ENCODE results near the gene POTEI.
"Not testable (repeated sequence)": the region's sequence is repeated elsewhere in the genome, so short reads cannot be mapped to it uniquely, and the experiment has no call there.

POTEI gene

DNA sequence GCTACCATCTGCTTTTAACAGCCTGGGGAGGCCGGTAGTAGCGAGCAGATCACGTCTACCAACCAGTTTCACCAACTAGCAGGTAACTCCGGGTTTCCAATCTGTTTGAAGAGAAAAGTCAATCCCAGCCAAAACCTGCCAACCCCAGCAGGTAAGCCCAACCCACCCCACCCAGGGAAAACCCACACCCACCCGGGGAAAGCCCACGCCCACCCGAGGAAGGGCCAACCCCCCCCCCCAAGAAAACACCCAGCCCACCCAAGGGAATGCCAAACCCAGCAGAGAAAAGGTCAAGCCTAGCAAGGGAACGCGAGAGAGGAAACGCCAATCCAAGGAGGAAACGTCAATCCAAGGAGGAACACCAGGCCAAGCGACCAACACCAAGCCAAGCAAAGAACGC is at the start of gene POTEI:
Gene POTEI, minus strand, starts transcription at position 101 of the 400 bp plus-strand sequence. Its CDS starts 93 bp downstream, at position 8.
- not testable (repeated sequence) for DNase-seq

GRCh38 chr2:130556441-130556840 is 47.3 kb upstream of the POTEI start:
- not testable (repeated sequence) for DNase-seq

DNA sequence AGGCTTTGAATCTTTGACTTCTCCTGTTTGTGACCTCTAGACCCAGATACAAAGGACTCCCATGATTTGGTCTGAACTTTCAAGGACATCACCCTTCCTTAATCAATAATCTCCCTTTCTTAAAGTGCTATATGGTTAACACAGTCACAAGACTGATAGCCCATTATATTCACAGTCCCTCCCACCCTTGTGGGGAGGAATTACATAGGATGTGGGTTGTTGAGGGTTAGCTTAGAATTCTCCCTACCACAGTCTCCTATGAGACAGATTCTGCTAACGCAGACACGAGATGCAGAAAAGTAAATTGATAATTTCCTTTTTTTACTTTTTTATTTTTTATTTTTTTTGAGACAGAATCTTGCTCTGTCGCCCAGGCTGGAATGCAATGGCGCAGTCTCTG is 45.0 kb upstream of the POTEI start:
- DNase-seq: not testable (repeated sequence)

DNA sequence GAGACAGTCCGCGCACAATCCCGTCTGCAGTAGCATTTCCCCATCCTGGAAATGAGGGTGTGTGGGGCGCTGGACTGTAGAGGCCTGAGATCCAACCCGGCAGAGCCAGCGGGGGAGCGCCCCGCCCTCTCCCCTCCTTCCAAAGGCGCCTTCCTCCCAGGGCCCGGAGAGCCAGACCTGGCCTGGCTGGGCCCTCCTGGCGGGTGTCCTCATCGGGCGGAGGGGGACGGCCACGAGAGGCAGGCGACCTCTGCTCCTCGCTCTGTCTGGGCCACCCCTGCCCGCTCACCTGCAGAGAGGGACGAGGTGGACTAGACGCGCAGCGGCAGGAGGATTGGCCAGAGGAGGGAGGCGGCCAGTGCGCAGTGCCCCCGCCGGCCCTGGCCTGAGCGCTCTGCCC is 40.3 kb upstream of the POTEI start:
- not testable (repeated sequence) for DNase-seq

DNA sequence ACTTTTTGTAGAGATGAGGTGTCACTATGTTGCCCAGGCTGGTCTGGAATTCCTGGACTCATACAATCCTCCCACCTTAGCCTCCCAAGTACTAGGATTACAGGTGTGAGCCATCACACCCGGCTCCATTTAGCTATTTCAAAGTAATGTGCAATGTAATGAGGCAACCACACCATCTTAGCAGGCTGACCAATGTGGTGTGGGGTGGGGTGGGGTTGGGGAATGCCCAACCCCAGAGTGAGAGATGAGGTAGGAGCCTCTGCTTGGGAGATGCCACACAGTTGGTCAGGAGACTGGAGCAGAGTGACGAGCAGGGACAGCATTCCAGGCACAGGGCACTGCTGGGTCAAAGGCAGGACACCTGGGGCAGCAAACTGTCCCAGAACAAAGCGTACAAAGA is 39.3 kb upstream of the POTEI start:
- not testable (repeated sequence) for DNase-seq

- not testable (repeated sequence) for DNase-seq
Observed at GRCh38 chr2:130544978-130545377, 35.9 kb upstream of the POTEI start.

- DNase-seq: not testable (repeated sequence)
Observed at GRCh38 chr2:130543785-130544528, 34.8 kb upstream of the POTEI start.

- DNase-seq: not testable (repeated sequence)
Observed at GRCh38 chr2:130542789-130543188, 33.7 kb upstream of the POTEI start.

DNA sequence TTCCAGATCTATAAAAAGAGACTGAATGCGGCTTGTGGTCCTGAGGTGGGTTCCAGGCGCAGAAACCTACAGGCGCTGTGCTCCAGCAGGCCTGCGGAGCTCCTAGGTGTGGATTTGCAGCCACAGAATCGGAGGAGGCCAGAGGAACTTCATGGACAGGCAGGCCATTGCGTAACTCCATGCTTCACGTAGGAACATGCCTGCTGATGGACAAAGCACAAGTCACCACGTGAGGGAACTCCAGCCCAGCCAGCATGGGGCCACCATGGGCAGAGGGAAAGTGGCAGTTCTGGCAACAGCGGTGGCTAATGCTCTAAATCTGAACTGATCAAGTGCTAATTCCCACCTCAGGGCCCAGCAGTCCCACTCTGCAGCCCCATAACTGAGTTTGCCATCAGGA is 29.1 kb upstream of the POTEI start:
- DNase-seq: not testable (repeated sequence)

- DNase-seq: not testable (repeated sequence)
Observed at GRCh38 chr2:130536654-130537053, 27.5 kb upstream of the POTEI start.

DNA sequence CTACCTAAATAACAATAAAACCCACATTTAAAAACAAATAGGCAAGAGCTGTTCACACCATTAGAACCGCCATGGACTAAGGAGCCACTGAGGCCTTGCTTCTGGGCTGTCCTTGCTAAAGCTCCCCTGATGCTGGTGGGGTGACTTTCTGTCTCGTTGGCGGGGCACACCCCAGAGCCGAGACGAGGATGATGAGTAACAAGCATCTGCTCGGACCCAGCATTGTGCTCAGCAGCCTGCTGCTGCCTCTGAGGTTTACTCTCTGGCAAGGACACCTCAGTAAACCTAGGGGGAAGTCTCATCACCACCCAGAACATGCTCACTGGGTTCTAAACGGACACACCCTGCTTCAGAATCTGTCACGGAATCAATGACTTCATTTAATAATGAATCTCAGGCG is 22.5 kb upstream of the POTEI start:
- DNase-seq: not testable (repeated sequence)

GRCh38 chr2:130531225-130531624 is 22.1 kb upstream of the POTEI start:
- not testable (repeated sequence) for DNase-seq

DNA sequence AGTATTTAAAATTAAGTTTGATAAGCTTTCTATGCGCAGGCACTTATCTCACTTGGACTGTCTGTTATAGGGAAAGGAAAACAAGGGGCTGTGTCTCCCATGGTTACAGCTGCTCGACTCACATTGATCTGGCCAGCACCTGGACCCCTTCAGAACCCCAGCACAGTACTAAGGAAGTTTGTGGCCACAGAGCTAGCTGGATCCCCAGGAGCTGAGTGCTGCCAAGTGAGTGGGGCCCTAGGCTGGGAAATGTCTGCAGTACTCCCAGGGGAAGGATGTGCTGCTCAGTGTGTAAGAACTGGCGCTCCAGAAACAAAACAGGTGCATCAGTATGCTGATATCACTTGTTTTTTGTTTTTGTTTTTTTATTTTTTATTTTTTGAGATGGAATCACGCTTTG is 21.1 kb upstream of the POTEI start:
- DNase-seq: not testable (repeated sequence)

- DNase-seq: not testable (repeated sequence)
Observed at GRCh38 chr2:130529545-130529944, 20.4 kb upstream of the POTEI start.

DNA sequence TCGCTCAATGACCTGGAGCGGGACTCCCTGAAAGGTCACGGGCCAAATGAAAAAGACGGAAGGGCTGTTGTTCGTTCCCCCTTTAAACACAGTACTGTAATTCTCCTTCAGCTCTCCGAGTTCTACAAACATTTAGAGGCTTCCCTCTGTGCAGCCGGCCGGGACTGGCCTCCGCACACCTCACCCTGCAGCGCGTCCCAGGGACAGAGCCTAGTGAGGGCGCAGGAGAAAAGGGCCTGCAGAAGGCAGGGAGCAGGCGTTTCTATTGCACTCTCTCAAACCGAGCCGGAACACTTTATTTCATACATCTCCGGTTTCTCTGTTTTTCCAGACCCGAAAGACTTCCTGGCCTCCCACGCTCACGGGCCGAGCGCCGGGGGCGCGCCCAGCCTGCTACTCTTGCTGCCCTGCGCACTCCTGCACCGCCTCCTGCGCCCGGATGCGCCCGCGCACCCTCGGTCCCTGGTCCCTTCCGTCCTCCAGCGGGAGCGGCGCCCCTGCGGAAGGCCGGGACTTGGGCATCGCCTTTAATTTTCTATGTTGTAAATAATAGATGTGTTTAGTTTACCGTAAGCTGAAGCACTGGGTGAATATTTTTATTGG is 18.3 kb upstream of the POTEI start:
- not testable (repeated sequence) for DNase-seq

GRCh38 chr2:130522390-130522789 is 13.3 kb upstream of the POTEI start:
- not testable (repeated sequence) for DNase-seq

- DNase-seq: not testable (repeated sequence)
Observed at GRCh38 chr2:130520992-130521391, 11.9 kb upstream of the POTEI start, which contains the start of gene CFC1B. CFC1B (plus strand) TSS chr2:130521222; CDS start chr2:130521485, 263 bp downstream.

DNA sequence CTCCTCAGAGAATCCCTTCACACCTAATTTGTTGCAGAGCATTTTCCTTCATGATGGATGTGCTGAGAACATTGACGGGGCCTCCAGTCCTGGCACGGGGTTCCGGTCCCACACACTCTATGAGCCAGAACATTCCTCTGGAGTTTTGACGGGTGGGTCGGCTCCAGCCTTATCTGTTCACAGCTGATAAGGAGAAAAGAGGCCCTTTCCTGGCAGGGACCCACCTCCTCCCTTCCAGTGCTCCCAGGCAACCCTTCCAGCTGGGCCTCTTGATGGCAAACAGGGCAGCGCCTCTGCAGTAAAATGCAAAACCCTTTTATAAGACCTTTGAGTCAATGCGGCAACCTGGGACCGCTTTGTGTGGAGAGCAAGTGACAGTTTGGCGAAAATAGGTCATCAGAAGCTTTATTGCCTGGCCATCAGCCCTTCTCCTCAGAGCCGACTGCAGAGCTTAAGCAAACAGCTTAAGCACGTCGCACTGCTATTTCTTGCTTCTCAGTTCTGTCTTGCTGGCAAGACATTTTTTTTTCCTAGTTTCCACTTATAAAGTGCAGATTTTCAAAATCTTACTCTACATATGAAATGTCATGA is 9.5 kb upstream of the POTEI start:
- not testable (repeated sequence) for DNase-seq

DNA sequence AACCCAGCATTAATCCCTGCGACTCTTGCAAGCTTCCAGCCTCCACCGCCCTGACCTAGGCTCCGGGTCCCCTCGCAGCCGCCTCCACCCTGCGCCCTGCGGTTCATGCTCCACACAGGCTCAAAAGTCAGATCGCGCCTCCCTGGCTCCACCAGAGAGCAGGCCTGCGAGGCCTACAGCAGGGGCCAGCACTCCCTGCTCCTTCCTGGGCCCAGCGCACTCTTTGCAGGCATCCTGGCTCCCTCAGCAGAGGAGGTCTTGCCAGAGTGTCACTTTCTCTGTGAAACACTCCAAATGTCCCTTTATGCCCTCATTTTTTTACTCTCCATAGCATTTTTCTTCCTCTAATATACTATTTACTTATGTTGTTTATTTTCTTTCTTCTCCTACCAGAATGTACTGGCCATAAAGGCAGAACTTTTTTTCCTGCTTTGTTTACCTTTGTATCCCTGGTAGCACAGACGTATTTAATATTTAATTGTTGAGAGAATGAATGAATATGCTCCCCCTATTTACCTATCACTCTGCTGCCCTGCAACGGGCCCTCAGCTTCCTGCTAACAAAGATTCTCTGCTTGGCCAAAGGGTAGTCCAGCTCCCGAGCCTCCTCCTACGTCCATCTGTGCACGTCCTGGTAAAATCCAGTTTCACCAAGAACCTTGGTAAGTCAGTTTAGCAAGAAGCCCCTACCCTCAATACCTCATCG is 2.8 kb upstream of the POTEI start:
- DNase-seq: not testable (repeated sequence)

GRCh38 chr2:130510807-130511746 is 1.9 kb upstream of the POTEI start:
- not testable (repeated sequence) for DNase-seq

DNA sequence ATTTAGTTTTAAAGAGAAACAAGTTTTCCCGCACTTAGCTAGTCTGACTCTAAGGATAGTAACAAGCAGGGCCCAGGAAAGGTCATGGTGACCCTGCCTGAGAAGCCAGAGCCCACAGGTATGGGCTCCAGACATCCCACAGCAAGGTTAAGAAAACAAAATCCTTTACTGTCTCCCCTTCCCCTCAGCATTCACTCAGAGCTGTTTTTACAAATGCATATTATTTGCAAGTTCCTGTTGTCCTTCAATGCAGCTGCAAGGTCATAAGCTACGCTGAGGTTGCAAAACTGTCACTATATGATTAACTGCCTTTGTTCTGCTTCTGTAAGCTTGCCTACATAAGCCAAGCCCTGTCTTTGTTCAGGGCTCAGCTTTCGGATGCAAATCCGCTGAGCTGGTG is 18.1 kb downstream of the POTEI start:
- DNase-seq: not testable (repeated sequence)

DNA sequence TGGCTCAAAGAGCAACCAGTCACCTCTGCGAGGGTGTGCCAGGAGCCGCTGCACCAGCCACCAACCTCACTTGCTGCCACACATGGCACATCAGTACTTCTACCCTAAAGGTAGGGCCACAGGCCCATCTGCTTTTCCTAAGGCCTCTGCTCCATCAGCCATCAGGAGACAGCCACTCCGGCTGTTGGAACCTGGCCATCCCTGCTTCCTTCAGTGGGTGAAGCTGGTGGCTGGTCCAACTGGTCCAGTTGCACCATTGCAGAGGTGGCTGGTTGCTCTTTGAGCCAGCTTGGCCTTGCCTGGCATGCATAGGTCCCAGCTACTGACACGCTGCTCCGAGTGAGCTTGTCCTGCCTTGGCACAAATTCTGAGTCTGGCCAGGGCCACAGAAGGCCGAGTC is 53.7 kb downstream of the POTEI start:
- not testable (repeated sequence) for DNase-seq
